Esophagus muscularis mucosa (tissue), 4 donors: ENCODE measurements around the gene IL12RB1. TPM values are rescaled to one million over a fixed set of nuclear protein-coding genes. Genes with fewer than 3 reads are reported as not detected.
"Not testable (repeated sequence)": the region's sequence is repeated elsewhere in the genome, so short reads cannot be mapped to it uniquely, and the experiment has no call there.

ENCODE experiments used
- DNase-seq: peaks from one replicate; pipeline ENCODE4 v3.0.0-alpha.2; 2017; ENCODE audit errors: extremely low spot score
- H3K27ac ChIP-seq, 4 donors: fragments of 200-600 bp; sonication (generic); replicated peaks in 1 of 4; 1 replicate in 3 of 4; 2 replicates in 1 of 4; pipeline ENCODE4 v1.5.1; 2016 to 2019; ENCODE audit warnings: mild to moderate bottlenecking in 1 of 4
- H3K27me3 ChIP-seq, 4 donors: fragments of 200-600 bp; sonication (generic); one replicate each; pipeline versions ENCODE4 v1.5.1 to v1.6.0; 2016 to 2019
- H3K36me3 ChIP-seq, 4 donors: fragments of 200-600 bp; sonication (generic); one replicate each; pipeline ENCODE4 v1.5.1; 2016 to 2019
- H3K4me1 ChIP-seq, 4 donors: fragments of 200-600 bp; sonication (generic); one replicate each; pipeline ENCODE4 v1.5.1; 2016 to 2019
- H3K4me3 ChIP-seq, 4 donors: fragments of 200-600 bp; sonication (generic); 1 replicate in 2 of 4; 2 replicates in 2 of 4; pipeline ENCODE4 v1.5.1; 2016 to 2019; ENCODE audit warnings: mild to moderate bottlenecking in 4 of 4, moderate library complexity in 1 of 4
- H3K9me3 ChIP-seq, 4 donors: fragments of 200-600 bp; sonication (generic); 1 replicate in 3 of 4; 2 replicates in 1 of 4; pipeline ENCODE4 v1.5.1; 2016 to 2019
- CTCF ChIP-seq, 3 experiments: fragments of 200-600 bp in 2 of 3; fragments of 450-650 bp in 1 of 3; sonication (generic) in 2 of 3; IDR thresholded peaks; one replicate each; pipeline ENCODE4 v1.5.1; 2017 to 2019; ENCODE audit warnings: antibody characterized with exemption in 3 of 3, mild to moderate bottlenecking in 2 of 3, moderate library complexity in 1 of 3
- EP300 ChIP-seq: sonication (generic); formaldehyde crosslinking; IDR thresholded peaks from one replicate; pipeline ENCODE4 v1.6.1; 2017; ENCODE audit warnings: antibody characterized with exemption
- POLR2A ChIP-seq: fragments of 450-650 bp; IDR thresholded peaks from one replicate; pipeline ENCODE4 v1.6.1; 2017; ENCODE audit warnings: antibody characterized with exemption, moderate library complexity, mild to moderate bottlenecking, low read depth
- POLR2AphosphoS5 ChIP-seq, 2 donors: sonication (generic); formaldehyde crosslinking; IDR thresholded peaks; one replicate each; pipeline ENCODE4 v1.6.1; 2017; ENCODE audit warnings: antibody characterized with exemption in 2 of 2
- WGBS: methylation state at CpG from one replicate; pipeline ENCODE4 v1.1.5; 2018; 5-methylcytosine and 5-hydroxymethylcytosine counted together
- intact Hi-C: fragments of 100-400 bp; cut with DNase I; formaldehyde crosslinking; loops from one replicate; pipeline ENCODE4 v1.15.1; 2023
- total RNA-seq, 4 donors: library from RNA; depleted of rRNA; stranded (reverse); fragments of >200 nt; gene quantifications; one replicate each; pipeline versions ENCODE4 v1.1.0 to v1.2.1, GENCODE V29; 2016

IL12RB1 gene
- total RNA-seq, 4 donors from 2014 or later: 0.42 to 2.0 (median 0.83) TPM

GRCh38 chr19:18041054-18041453 lies 45.7 kb downstream of the IL12RB1 start:
- DNase-seq: no peak
- Histone ChIP-seq H3K9me3 (peaks cover 0 to 7% (median 3%) of the 10 kb centered on the region in 4 donors), H3K4me1 (peaks cover 11 to 20% (median 17%) of the 10 kb centered on the region in 4 donors), H3K36me3 (no peaks in the 10 kb centered on the region), H3K27me3 (no peaks in the 10 kb centered on the region), H3K4me3 (no peak overlapping the region), H3K27ac (no peak overlapping the region)
- WGBS: 80% methylated on average over 2 of the region's 2 CpGs
- TF ChIP-seq CTCF (IDR thresholded peaks at IDR 0.05): no peak
- no peak for TF ChIP-seq POLR2AphosphoS5 (IDR thresholded peaks at IDR 0.05)
- TF ChIP-seq EP300: no peak
- no peak for TF ChIP-seq POLR2A
- intact Hi-C loops: no loop called here

GRCh38 chr19:18032102-18032501 lies 54.6 kb downstream of the IL12RB1 start:
- H3K4me3 ChIP-seq, DNase-seq, H3K27ac ChIP-seq, H3K27me3 ChIP-seq, H3K4me1 ChIP-seq, H3K9me3 ChIP-seq, H3K36me3 ChIP-seq, intact Hi-C loops: not testable (repeated sequence)
- WGBS: 52% methylated on average over 2 of the region's 2 CpGs

GRCh38 chr19:18031401-18031800 lies 55.3 kb downstream of the IL12RB1 start:
- H3K9me3 ChIP-seq: not testable (repeated sequence)

GRCh38 chr19:18029617-18030338 lies 57.0 kb downstream of the IL12RB1 start:
- WGBS: 60% methylated on average over 3 of the region's 8 CpGs
- Histone ChIP-seq H3K36me3 (no peaks in the 10 kb centered on the region), H3K27me3 (no peaks in the 10 kb centered on the region), H3K9me3 (no peaks in the 10 kb centered on the region), H3K27ac (no peak overlapping the region), H3K4me1 (peaks cover 0 to 7% (median 3%) of the 10 kb centered on the region in 4 donors), H3K4me3 (no peak overlapping the region)
- TF ChIP-seq POLR2A: no peak
- no peak for TF ChIP-seq EP300
- no peak for DNase-seq
- intact Hi-C loops: no loop called here

More at GRCh38 chr19:18031401-18031800, 55.3 kb downstream of the IL12RB1 start:
- H3K27me3 ChIP-seq, H3K27ac ChIP-seq, DNase-seq, H3K36me3 ChIP-seq, H3K4me1 ChIP-seq, H3K4me3 ChIP-seq, intact Hi-C loops: not testable (repeated sequence)
- 73% methylated on average over 3 of the region's 5 CpGs for WGBS

- DNase-seq: no peak
- H3K4me1 ChIP-seq: peaks cover 23 to 31% (median 28%) of the 10 kb centered on the region in 4 donors
- H3K27ac ChIP-seq: no peak overlapping the region
- no peaks in the 10 kb centered on the region for H3K27me3 ChIP-seq
- 92% methylated on average over 4 of the region's 4 CpGs for WGBS
- H3K4me3 ChIP-seq: no peak overlapping the region
- H3K36me3 ChIP-seq: no peaks in the 10 kb centered on the region
- TF ChIP-seq POLR2AphosphoS5 (IDR thresholded peaks at IDR 0.05) (no peak), CTCF (IDR thresholded peaks at IDR 0.05) (no peak), POLR2A (no peak), EP300 (no peak)
- no peaks in the 10 kb centered on the region for H3K9me3 ChIP-seq
- intact Hi-C loops: no loop called here
Observed at GRCh38 chr19:18027151-18027550, 59.6 kb downstream of the IL12RB1 start.

GRCh38 chr19:18023622-18024251 lies 63.0 kb downstream of the IL12RB1 start:
- TF ChIP-seq POLR2AphosphoS5 (IDR thresholded peaks at IDR 0.05) (peak; percentile 75 to 87), EP300 (peak; percentile 59), POLR2A (no peak), CTCF (IDR thresholded peaks at IDR 0.05) (no peak)
- peak overlapping the region; percentile 81 to 85 (median 84) for H3K27ac ChIP-seq

More at GRCh38 chr19:18023622-18024251, 63.0 kb downstream of the IL12RB1 start:
- H3K4me1 ChIP-seq: peaks cover 57 to 65% (median 59%) of the 10 kb centered on the region in 4 donors
- H3K27me3 ChIP-seq: no peaks in the 10 kb centered on the region
- 70% methylated on average over 6 of the region's 23 CpGs for WGBS
- no peak overlapping the region for H3K4me3 ChIP-seq
- no peaks in the 10 kb centered on the region for H3K9me3 ChIP-seq
- H3K36me3 ChIP-seq: no peaks in the 10 kb centered on the region
- peak; percentile 95 for DNase-seq
- intact Hi-C loops: no loop called here
